K562 (cell line): ENCODE data around the gene GRIK3. TPM values are rescaled to one million over a fixed set of nuclear protein-coding genes. Genes with fewer than 3 reads are reported as not detected.

Experiments used
- ATAC-seq: fragments of 200-7000 bp; cut with Tn5 transposase; 3 replicates; pipeline ENCODE4 v1.9.1; 2020; ENCODE audit warnings: moderate library complexity
- BruUV-seq: library from RNA; stranded (reverse); fragments of 400-500 nt; replicated peaks from 2 replicates; lab custom pipeline; 2021; lab: Mats Ljungman, UMichigan
- CTCF ChIA-PET: fragments of 300-600 bp; formaldehyde crosslinking; extraction: SDS; loops from one replicate; lab custom pipeline; 2021; ENCODE audit warnings: low intra/inter-chr PET ratio; lab: Yijun Ruan, JAX
- POLR2A ChIA-PET: fragments of 300-600, 350-650 bp; sonication (Branson Sonifier 250); formaldehyde crosslinking; extraction: SDS; loops from one replicate; lab custom pipeline; 2021; ENCODE audit warnings: antibody characterized with exemption, inconsistent platforms; lab: Yijun Ruan, JAX
- DNase-seq, 4 experiments: peaks; one replicate each; pipeline versions ENCODE4 v3.0.0 to v3.0.0-alpha.2; 2011 to 2018; ENCODE audit warnings: low spot score in 3 of 4, mixed read lengths in 3 of 4; ENCODE audit errors: extremely low read depth in 1 of 4
- FAIRE-seq: peaks from 2 replicates; lab custom pipeline; 2011; peaks lifted over from hg19 to GRCh38; lab: Jason Lieb, UNC
- H2AFZ ChIP-seq: 2 replicates; pipeline ENCODE4 v1.6.0; 2011; ENCODE audit warnings: low read depth, low read length, control low read depth, inconsistent platforms
- H3K27ac ChIP-seq: fragments of 200-600 bp; 3 replicates; pipeline ENCODE4 v1.8.0; 2011; ENCODE audit warnings: low read depth, mild to moderate bottlenecking, control low read depth, inconsistent platforms, low read length, moderate library complexity, mixed read lengths; ENCODE audit errors: extremely low read depth
- H3K27me3 ChIP-seq, 2 experiments: fragments of 300-600 bp in 1 of 2; 2 replicates in 1 of 2; 3 replicates in 1 of 2; pipeline versions ENCODE4 v1.6.0 to v1.8.0; 2011; ENCODE audit warnings: inconsistent platforms in 2 of 2, low read length in 2 of 2, mild to moderate bottlenecking in 1 of 2, mixed read lengths in 1 of 2, moderate library complexity in 1 of 2; ENCODE audit not compliant: control insufficient read depth in 2 of 2, insufficient read depth in 2 of 2
- H3K36me3 ChIP-seq: fragments of 300-600 bp; 3 replicates; pipeline ENCODE4 v1.8.0; 2011; ENCODE audit warnings: mild to moderate bottlenecking, low read length, inconsistent platforms; ENCODE audit not compliant: control insufficient read depth, insufficient read depth
- H3K4me1 ChIP-seq, 2 experiments: fragments of 200-600 bp in 1 of 2; replicated peaks in 1 of 2; 2 replicates in 1 of 2; 3 replicates in 1 of 2; pipeline versions ENCODE4 v1.5.1 to v1.8.0; 2011; ENCODE audit warnings: inconsistent platforms in 2 of 2, low read length in 2 of 2, mild to moderate bottlenecking in 1 of 2, mixed read lengths in 1 of 2, moderate library complexity in 1 of 2; ENCODE audit not compliant: control insufficient read depth in 2 of 2, insufficient read depth in 2 of 2
- H3K4me2 ChIP-seq: 2 replicates; pipeline ENCODE4 v1.6.1; 2011; ENCODE audit warnings: low read length, control low read depth, inconsistent platforms, mixed read lengths; ENCODE audit not compliant: insufficient read depth
- H3K4me3 ChIP-seq: fragments of 200-600 bp; sonication (generic), shearing (Covaris generic); 2 replicates; pipeline ENCODE4 v1.5.1; 2016; ENCODE audit warnings: control low read depth, inconsistent platforms
- H3K79me2 ChIP-seq: fragments of 200-600 bp; 3 replicates; pipeline ENCODE4 v1.8.0; 2011; ENCODE audit warnings: low read length, inconsistent platforms; ENCODE audit not compliant: control insufficient read depth, insufficient read depth
- H3K9ac ChIP-seq, 2 experiments: 2 replicates each; pipeline versions ENCODE4 v1.6.0 to v1.6.1; 2011; ENCODE audit warnings: low read depth in 2 of 2, low read length in 2 of 2, control low read depth in 1 of 2, inconsistent platforms in 1 of 2, mild to moderate bottlenecking in 1 of 2, mixed read lengths in 1 of 2; ENCODE audit not compliant: insufficient read depth in 1 of 2
- H3K9me1 ChIP-seq: one replicate; pipeline ENCODE4 v1.6.0; 2011; ENCODE audit warnings: inconsistent platforms, mild to moderate bottlenecking, low read length, moderate library complexity; ENCODE audit not compliant: control insufficient read depth, insufficient read depth
- H3K9me3 ChIP-seq: replicated peaks from 2 replicates; pipeline ENCODE4 v1.5.1; 2011; ENCODE audit warnings: low read depth, low read length, inconsistent platforms; ENCODE audit not compliant: control insufficient read depth, insufficient read depth
- H4K20me1 ChIP-seq: replicated peaks from 2 replicates; pipeline ENCODE4 v1.6.1; 2011; ENCODE audit warnings: low read length, inconsistent platforms, mixed read lengths; ENCODE audit not compliant: control insufficient read depth, insufficient read depth
- ARNT ChIP-seq, 2 experiments: fragments of 450-650 bp; IDR thresholded peaks; 2 replicates each; pipeline ENCODE4 v1.6.1; 2016; ENCODE audit warnings: mild to moderate bottlenecking in 1 of 2
- ELK3 ChIP-seq: fragments of 450-650 bp; formaldehyde crosslinking; IDR thresholded peaks from 2 replicates; pipeline ENCODE4 v1.4.0; 2020; ENCODE audit warnings: mild to moderate bottlenecking
- FOS ChIP-seq: IDR thresholded peaks from 3 replicates; pipeline ENCODE4 v1.6.1; 2011; ENCODE audit not compliant: insufficient read length; ENCODE audit errors: extremely low read depth
- MXI1 ChIP-seq: IDR thresholded peaks from 2 replicates; pipeline ENCODE4 v1.6.1; 2011; ENCODE audit warnings: low read depth, mild to moderate bottlenecking, improper control_type of control experiment, low read length
- SNRNP70 ChIP-seq: fragments of 200-400 bp; formaldehyde crosslinking; optimal IDR thresholded peaks from 2 replicates; pipeline ENCODE3; 2017; ENCODE audit warnings: low read depth, low read length
- SP2 ChIP-seq: IDR thresholded peaks from 2 replicates; pipeline ENCODE4 v1.6.1; 2011; ENCODE audit warnings: mild to moderate bottlenecking, low read depth, low read length, moderate library complexity; ENCODE audit not compliant: poor library complexity, severe bottlenecking; ENCODE audit errors: extremely low read depth
- WGBS: fragments of 100-300 bp; shearing (Covaris generic); methylation state at CpG from one replicate; pipeline ENCODE4 v1.1.6; 2016; ENCODE audit warnings: low coverage, mixed read lengths; ENCODE audit not compliant: insufficient coverage; ENCODE audit errors: missing lambda C conversion rate; 5-methylcytosine and 5-hydroxymethylcytosine counted together
- in situ Hi-C: fragments of 300-500 bp; cut with MboI; formaldehyde crosslinking; loops from 4 replicates; pipeline ENCODE4 v1.15.0; 2018; ENCODE audit warnings: inconsistent platforms, mixed read lengths
- intact Hi-C: fragments of 100-400 bp; cut with micrococcal nuclease; formaldehyde crosslinking; loops from 2 replicates; pipeline ENCODE4 v1.14.2; 2022
- polyA plus RNA-seq, 8 experiments: library from polyadenylated mRNA; depleted of rRNA in 4 of 8; stranded (reverse) in 5 of 8; unstranded in 3 of 8; fragments of >200 nt; fragmentation: Nextera tagmentation in 2 of 8; fragmentation: Illumina TruSeq in 1 of 8; extraction: Ambion mirVana in 2 of 8; extraction: Trizol in 1 of 8; gene quantifications; 2 replicates each; pipeline versions ENCODE4 v1.2.1 to v1.2.3, GENCODE V29; 2011 to 2014; ENCODE audit warnings: inconsistent platforms in 1 of 8, missing spikeins in 1 of 8
- total RNA-seq, 7 experiments: library from RNA; depleted of rRNA in 6 of 7; stranded (reverse); fragments of >200 nt in 6 of 7; fragmentation: Illumina TruSeq in 2 of 7; extraction: Trizol in 2 of 7; gene quantifications; 2 replicates each; pipeline versions ENCODE4 v1.2.1 to v1.2.3, GENCODE V29; 2011 to 2021; ENCODE audit warnings: low replicate concordance in 1 of 7

The GRIK3 gene
- total and polyA plus RNA-seq, 9 of the 15 experiments (the other 6 are each of a cell fraction or from before 2014, with no cell fraction given), result not detected

DNA sequence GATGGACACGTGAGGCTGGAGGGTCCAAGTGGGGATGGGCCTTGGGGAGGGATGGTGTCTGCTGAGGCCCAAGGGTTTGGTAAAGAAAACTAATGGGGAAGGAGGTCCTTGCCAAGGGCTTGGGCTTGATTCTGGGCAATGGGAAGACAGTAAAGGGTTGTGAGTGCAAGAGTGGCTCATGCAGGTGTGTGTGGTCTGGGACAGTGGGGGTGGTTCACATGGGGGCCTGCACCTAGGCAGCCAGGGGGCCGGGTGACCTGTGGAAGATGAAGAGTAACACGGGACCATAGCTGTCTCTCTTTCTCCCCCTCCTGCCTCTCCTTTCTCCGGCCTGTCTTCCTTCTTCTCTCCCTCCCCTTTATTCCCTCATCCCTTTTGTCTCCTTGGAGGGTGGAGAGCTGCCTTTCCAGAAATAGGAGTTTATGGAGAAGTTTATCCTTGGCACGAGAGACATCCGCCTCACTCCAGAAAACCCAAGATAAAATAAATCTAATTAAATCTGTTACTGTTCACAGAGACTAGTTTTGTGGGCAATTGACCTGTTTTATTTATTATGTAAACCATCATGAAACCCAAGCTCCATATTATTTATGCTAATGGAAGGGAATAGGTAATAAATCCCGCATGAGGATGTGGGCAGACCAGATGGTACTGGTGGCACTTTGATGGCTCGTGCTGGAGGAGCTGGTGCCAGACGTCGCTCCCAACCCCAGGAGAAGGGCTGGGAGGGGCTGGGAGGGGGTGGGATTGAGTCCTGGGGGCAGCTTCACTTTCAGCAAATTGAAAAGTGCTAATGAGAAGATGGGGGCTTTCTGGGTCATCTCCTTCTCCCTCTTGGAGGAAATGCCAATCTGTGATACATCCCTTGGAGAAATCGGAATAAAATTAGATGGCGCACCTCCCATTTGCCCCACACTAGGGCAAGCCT lies 278.7 kb downstream of the GRIK3 start:
- DNase-seq, result no peak
- intact Hi-C loops, result no loop called here
- Histone ChIP-seq H3K79me2 (no peaks in the 10 kb centered on the region), H3K27ac (no peak overlapping the region), H4K20me1 (no peaks in the 10 kb centered on the region), H3K9ac (no peak overlapping the region), H3K9me1 (no peaks in the 10 kb centered on the region), H2AFZ (no peak overlapping the region), H3K4me2 (no peak overlapping the region), H3K4me1 (no peaks in the 10 kb centered on the region), H3K9me3 (no peaks in the 10 kb centered on the region), H3K27me3 (peaks cover 3 to 16% of the 10 kb centered on the region in 2 experiments; a peak in 2 of 5 replicates), H3K36me3 (no peaks in the 10 kb centered on the region), H3K4me3 (no peak overlapping the region)
- POLR2A ChIA-PET, result interaction anchor here (0.8 kb wide), 2 partner anchors 21 to 731 kb away, joined by 3 to 4 read pairs; no protein-coding TSS in a partner anchor
- BruUV-seq, result no TSS peak
- CTCF ChIA-PET, result no interaction called here
- no peak for ATAC-seq
- TF ChIP-seq ARNT (IDR thresholded peaks at IDR 0.05) (no peak), SNRNP70 (no peak), FOS (no peak), SP2 (no peak), ELK3 (no peak), MXI1 (no peak)
- FAIRE-seq, result no peak
- in situ Hi-C loops, result no loop called here
- under 1% methylated on average over 12 of the region's 12 CpGs for WGBS
